K562 (cell line): ENCODE results near the gene ANK3. TPM values are rescaled to one million over a fixed set of nuclear protein-coding genes. Genes with fewer than 3 reads are reported as not detected.
A peak's percentile ranks its signal among the peaks of the same experiment; 100 is the strongest.

Experiments used
- CC2D1A ChIP-seq: fragments of 450-650 bp; IDR thresholded peaks from 2 replicates; pipeline ENCODE4 v1.6.1; 2017; ENCODE audit warnings: mild to moderate bottlenecking
- DACH1 ChIP-seq: fragments of 450-650 bp; IDR thresholded peaks from 2 replicates; pipeline ENCODE4 v1.6.1; 2018; ENCODE audit not compliant: partially characterized antibody
- ETV1 ChIP-seq: fragments of 450-650 bp; conservative IDR thresholded peaks from 2 replicates; pipeline ENCODE4 v1.6.1; 2016; ENCODE audit warnings: missing genetic modification characterization, control low read depth, low read depth, missing compliant biosample characterization
- ETV5 ChIP-seq: sonication (generic); formaldehyde crosslinking; IDR thresholded peaks from 2 replicates; pipeline ENCODE4 v1.4.0; 2020; ENCODE audit warnings: low read depth, mild to moderate bottlenecking, missing genetic modification reagents
- SMARCA5 ChIP-seq: fragments of 450-650 bp; IDR thresholded peaks from 2 replicates; pipeline ENCODE4 v1.6.1; 2016
- ZFPM2 ChIP-seq: fragments of 250-450 bp; sonication (Bioruptor Pico); IDR thresholded peaks from 2 replicates; pipeline ENCODE4 v1.5.1; 2022; ENCODE audit warnings: mild to moderate bottlenecking
- ZNF717 ChIP-seq: fragments of 250-450 bp; sonication (Bioruptor Pico); IDR thresholded peaks from 2 replicates; pipeline ENCODE4 v1.5.0; 2021
- polyA plus RNA-seq, 8 experiments: library from polyadenylated mRNA; depleted of rRNA in 4 of 8; stranded (reverse) in 5 of 8; unstranded in 3 of 8; fragments of >200 nt; fragmentation: Nextera tagmentation in 2 of 8; fragmentation: Illumina TruSeq in 1 of 8; extraction: Ambion mirVana in 2 of 8; extraction: Trizol in 1 of 8; gene quantifications; 2 replicates each; pipeline versions ENCODE4 v1.2.1 to v1.2.3, GENCODE V29; 2011 to 2014; ENCODE audit warnings: inconsistent platforms in 1 of 8, missing spikeins in 1 of 8
- total RNA-seq, 7 experiments: library from RNA; depleted of rRNA in 6 of 7; stranded (reverse); fragments of >200 nt in 6 of 7; fragmentation: Illumina TruSeq in 2 of 7; extraction: Trizol in 2 of 7; gene quantifications; 2 replicates each; pipeline versions ENCODE4 v1.2.1 to v1.2.3, GENCODE V29; 2011 to 2021; ENCODE audit warnings: low replicate concordance in 1 of 7
- TF ChIP-seq, protein P1 (sequence below): fragments of 450-650 bp; formaldehyde crosslinking; IDR thresholded peaks from 2 replicates; pipeline ENCODE4 v1.4.0; 2020; ENCODE audit warnings: mild to moderate bottlenecking, moderate library complexity
- TF ChIP-seq, protein P2 (sequence below): fragments of 250-450 bp; sonication (Bioruptor Pico); IDR thresholded peaks from 2 replicates; pipeline ENCODE4 v1.8.0; 2022; ENCODE audit warnings: moderate library complexity, mild to moderate bottlenecking, inconsistent platforms
- TF ChIP-seq, protein P3 (sequence below): fragments of 450-650 bp; conservative IDR thresholded peaks from 2 replicates; pipeline ENCODE4 v1.6.1; 2016; ENCODE audit warnings: missing genetic modification characterization, low read depth, mild to moderate bottlenecking, missing compliant biosample characterization, moderate library complexity
- TF ChIP-seq, protein P4 (sequence below): fragments of 250-450 bp; sonication (Bioruptor Pico); IDR thresholded peaks from 2 replicates; pipeline ENCODE4 v1.4.0; 2020
- TF ChIP-seq, protein P5 (sequence below): fragments of 250-450 bp; sonication (Bioruptor Pico); IDR thresholded peaks from 2 replicates; pipeline ENCODE4 v1.5.0; 2021
- TF ChIP-seq, protein P6 (sequence below): sonication (generic); formaldehyde crosslinking; IDR thresholded peaks from 2 replicates; pipeline ENCODE4 v1.8.1; 2023; ENCODE audit warnings: missing genetic modification reagents, mild to moderate bottlenecking, borderline replicate concordance
- TF ChIP-seq, protein P7 (sequence below): fragments of 450-650 bp; IDR thresholded peaks from 2 replicates; pipeline ENCODE4 v1.6.1; 2016; ENCODE audit warnings: missing biosample characterization, missing genetic modification characterization

The ANK3 gene
- total and polyA plus RNA-seq, 9 of the 15 experiments (the other 6 are each of a cell fraction or from before 2014, with no cell fraction given): 10.0 to 32.3 (median 17.9) TPM

DNA sequence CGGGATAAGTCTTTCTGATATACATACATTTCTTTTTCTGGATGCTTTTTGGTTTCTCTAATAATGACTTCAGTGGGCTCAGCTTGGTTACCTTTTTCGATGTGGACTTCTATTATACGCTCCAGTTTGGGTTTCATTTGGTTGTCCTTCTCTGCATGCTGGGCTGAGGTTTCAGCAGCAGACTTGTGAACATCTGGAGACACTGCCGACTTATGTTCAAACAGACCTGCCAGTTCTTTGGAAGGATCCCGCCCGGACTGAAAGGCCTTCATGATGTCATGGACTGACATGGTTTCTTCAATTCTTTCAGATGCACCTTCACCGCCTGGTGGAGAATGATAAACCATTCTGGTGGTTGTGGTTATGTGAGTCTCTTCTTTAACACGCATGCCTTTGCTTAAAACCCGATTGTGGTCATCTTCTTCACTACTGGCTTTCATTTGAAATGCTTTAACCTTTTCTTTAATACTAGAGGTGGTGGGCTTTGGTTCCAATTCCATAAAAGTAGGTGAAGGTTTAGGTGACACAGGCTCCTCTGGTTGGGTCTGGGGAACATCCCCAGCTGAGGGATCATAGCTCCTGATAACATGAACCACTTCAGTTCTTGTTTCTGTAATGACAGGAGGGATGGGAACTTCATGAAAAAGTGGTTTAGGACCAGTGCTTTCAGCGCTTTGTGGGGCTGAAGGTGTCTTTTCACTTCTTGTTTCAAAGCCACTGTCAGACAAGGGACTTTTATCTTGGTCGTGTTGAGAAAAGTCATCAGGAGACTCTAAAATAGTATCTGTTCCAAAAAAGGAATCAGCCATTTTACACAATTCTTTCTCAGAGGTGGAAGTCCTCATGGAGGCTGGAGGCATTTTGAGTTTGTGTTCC lies 315.7 kb downstream of the ANK3 start (continued):
- TF ChIP-seq, protein P1, sequence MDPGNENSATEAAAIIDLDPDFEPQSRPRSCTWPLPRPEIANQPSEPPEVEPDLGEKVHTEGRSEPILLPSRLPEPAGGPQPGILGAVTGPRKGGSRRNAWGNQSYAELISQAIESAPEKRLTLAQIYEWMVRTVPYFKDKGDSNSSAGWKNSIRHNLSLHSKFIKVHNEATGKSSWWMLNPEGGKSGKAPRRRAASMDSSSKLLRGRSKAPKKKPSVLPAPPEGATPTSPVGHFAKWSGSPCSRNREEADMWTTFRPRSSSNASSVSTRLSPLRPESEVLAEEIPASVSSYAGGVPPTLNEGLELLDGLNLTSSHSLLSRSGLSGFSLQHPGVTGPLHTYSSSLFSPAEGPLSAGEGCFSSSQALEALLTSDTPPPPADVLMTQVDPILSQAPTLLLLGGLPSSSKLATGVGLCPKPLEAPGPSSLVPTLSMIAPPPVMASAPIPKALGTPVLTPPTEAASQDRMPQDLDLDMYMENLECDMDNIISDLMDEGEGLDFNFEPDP (CRISPR knock-in tag): no peak
- TF ChIP-seq ZNF717 (CRISPR knock-in tag): no peak
- TF ChIP-seq, protein P2, sequence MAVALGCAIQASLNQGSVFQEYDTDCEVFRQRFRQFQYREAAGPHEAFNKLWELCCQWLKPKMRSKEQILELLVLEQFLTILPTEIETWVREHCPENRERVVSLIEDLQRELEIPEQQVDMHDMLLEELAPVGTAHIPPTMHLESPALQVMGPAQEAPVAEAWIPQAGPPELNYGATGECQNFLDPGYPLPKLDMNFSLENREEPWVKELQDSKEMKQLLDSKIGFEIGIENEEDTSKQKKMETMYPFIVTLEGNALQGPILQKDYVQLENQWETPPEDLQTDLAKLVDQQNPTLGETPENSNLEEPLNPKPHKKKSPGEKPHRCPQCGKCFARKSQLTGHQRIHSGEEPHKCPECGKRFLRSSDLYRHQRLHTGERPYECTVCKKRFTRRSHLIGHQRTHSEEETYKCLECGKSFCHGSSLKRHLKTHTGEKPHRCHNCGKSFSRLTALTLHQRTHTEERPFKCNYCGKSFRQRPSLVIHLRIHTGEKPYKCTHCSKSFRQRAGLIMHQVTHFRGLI (CRISPR knock-in tag): no peak
- TF ChIP-seq, protein P3, sequence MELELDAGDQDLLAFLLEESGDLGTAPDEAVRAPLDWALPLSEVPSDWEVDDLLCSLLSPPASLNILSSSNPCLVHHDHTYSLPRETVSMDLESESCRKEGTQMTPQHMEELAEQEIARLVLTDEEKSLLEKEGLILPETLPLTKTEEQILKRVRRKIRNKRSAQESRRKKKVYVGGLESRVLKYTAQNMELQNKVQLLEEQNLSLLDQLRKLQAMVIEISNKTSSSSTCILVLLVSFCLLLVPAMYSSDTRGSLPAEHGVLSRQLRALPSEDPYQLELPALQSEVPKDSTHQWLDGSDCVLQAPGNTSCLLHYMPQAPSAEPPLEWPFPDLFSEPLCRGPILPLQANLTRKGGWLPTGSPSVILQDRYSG (tag): no peak; the same call in 1 of the 2 replicates
- TF ChIP-seq, protein P4, sequence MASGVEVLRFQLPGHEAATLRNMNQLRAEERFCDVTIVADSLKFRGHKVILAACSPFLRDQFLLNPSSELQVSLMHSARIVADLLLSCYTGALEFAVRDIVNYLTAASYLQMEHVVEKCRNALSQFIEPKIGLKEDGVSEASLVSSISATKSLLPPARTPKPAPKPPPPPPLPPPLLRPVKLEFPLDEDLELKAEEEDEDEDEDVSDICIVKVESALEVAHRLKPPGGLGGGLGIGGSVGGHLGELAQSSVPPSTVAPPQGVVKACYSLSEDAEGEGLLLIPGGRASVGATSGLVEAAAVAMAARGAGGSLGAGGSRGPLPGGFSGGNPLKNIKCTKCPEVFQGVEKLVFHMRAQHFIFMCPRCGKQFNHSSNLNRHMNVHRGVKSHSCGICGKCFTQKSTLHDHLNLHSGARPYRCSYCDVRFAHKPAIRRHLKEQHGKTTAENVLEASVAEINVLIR (CRISPR knock-in tag): peak; percentile 44
- TF ChIP-seq, protein P5, sequence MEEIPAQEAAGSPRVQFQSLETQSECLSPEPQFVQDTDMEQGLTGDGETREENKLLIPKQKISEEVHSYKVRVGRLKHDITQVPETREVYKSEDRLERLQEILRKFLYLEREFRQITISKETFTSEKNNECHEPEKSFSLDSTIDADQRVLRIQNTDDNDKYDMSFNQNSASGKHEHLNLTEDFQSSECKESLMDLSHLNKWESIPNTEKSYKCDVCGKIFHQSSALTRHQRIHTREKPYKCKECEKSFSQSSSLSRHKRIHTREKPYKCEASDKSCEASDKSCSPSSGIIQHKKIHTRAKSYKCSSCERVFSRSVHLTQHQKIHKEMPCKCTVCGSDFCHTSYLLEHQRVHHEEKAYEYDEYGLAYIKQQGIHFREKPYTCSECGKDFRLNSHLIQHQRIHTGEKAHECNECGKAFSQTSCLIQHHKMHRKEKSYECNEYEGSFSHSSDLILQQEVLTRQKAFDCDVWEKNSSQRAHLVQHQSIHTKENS (CRISPR knock-in tag): no peak
- no peak for TF ChIP-seq DACH1
- TF ChIP-seq, protein P6, sequence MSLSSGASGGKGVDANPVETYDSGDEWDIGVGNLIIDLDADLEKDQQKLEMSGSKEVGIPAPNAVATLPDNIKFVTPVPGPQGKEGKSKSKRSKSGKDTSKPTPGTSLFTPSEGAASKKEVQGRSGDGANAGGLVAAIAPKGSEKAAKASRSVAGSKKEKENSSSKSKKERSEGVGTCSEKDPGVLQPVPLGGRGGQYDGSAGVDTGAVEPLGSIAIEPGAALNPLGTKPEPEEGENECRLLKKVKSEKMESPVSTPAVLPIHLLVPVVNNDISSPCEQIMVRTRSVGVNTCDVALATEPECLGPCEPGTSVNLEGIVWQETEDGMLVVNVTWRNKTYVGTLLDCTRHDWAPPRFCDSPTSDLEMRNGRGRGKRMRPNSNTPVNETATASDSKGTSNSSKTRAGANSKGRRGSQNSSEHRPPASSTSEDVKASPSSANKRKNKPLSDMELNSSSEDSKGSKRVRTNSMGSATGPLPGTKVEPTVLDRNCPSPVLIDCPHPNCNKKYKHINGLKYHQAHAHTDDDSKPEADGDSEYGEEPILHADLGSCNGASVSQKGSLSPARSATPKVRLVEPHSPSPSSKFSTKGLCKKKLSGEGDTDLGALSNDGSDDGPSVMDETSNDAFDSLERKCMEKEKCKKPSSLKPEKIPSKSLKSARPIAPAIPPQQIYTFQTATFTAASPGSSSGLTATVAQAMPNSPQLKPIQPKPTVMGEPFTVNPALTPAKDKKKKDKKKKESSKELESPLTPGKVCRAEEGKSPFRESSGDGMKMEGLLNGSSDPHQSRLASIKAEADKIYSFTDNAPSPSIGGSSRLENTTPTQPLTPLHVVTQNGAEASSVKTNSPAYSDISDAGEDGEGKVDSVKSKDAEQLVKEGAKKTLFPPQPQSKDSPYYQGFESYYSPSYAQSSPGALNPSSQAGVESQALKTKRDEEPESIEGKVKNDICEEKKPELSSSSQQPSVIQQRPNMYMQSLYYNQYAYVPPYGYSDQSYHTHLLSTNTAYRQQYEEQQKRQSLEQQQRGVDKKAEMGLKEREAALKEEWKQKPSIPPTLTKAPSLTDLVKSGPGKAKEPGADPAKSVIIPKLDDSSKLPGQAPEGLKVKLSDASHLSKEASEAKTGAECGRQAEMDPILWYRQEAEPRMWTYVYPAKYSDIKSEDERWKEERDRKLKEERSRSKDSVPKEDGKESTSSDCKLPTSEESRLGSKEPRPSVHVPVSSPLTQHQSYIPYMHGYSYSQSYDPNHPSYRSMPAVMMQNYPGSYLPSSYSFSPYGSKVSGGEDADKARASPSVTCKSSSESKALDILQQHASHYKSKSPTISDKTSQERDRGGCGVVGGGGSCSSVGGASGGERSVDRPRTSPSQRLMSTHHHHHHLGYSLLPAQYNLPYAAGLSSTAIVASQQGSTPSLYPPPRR (CRISPR knock-in tag): no peak
- no peak for TF ChIP-seq ETV5
- TF ChIP-seq ETV1 (tag): no peak
- no peak for TF ChIP-seq CC2D1A
- TF ChIP-seq SMARCA5: no peak
- TF ChIP-seq, protein P7, sequence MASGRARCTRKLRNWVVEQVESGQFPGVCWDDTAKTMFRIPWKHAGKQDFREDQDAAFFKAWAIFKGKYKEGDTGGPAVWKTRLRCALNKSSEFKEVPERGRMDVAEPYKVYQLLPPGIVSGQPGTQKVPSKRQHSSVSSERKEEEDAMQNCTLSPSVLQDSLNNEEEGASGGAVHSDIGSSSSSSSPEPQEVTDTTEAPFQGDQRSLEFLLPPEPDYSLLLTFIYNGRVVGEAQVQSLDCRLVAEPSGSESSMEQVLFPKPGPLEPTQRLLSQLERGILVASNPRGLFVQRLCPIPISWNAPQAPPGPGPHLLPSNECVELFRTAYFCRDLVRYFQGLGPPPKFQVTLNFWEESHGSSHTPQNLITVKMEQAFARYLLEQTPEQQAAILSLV (tag): no peak
- TF ChIP-seq ZFPM2 (CRISPR knock-in tag): no peak
